Lower leg skin (tissue), 4 donors: ENCODE results near the gene RIMS1. TPM values are rescaled to one million over a fixed set of nuclear protein-coding genes. Genes with fewer than 3 reads are reported as not detected.

ENCODE experiments used
- DNase-seq, 2 donors: peaks; one replicate each; pipeline ENCODE4 v3.0.0-alpha.2; 2019; ENCODE audit warnings: low spot score in 2 of 2
- H3K4me3 ChIP-seq: fragments of 200-600 bp; sonication (generic); 2 replicates; pipeline ENCODE4 v1.5.1; 2017; ENCODE audit warnings: mild to moderate bottlenecking, low read depth; ENCODE audit not compliant: poor library complexity, severe bottlenecking
- POLR2A ChIP-seq, 2 donors: fragments of 450-650 bp; IDR thresholded peaks; one replicate each; pipeline ENCODE4 v1.6.1; 2016 to 2017; ENCODE audit warnings: antibody characterized with exemption in 2 of 2, mild to moderate bottlenecking in 1 of 2, moderate library complexity in 1 of 2
- WGBS, 2 donors: methylation state at CpG; one replicate each; pipeline ENCODE4 v1.1.5; 2018; 5-methylcytosine and 5-hydroxymethylcytosine counted together
- intact Hi-C: fragments of 100-400 bp; cut with DNase I; formaldehyde crosslinking; loops from one replicate; pipeline ENCODE4 v1.15.0; 2023; ENCODE audit warnings: low total_unique reads
- total RNA-seq, 4 donors: library from RNA; depleted of rRNA; stranded (reverse); fragments of >200 nt; gene quantifications; one replicate each; pipeline ENCODE4 v1.1.0, GENCODE V29; 2016
- TF ChIP-seq, protein P1 (sequence below), 3 donors: fragments of 450-650 bp; IDR thresholded peaks; one replicate each; pipeline ENCODE4 v1.5.1; 2016; ENCODE audit warnings: antibody characterized with exemption in 3 of 3, mild to moderate bottlenecking in 3 of 3, moderate library complexity in 2 of 3

RIMS1 gene
- total RNA-seq, 4 donors from 2014 or later = 1.3 to 9.4 (median 4.7) TPM

DNA sequence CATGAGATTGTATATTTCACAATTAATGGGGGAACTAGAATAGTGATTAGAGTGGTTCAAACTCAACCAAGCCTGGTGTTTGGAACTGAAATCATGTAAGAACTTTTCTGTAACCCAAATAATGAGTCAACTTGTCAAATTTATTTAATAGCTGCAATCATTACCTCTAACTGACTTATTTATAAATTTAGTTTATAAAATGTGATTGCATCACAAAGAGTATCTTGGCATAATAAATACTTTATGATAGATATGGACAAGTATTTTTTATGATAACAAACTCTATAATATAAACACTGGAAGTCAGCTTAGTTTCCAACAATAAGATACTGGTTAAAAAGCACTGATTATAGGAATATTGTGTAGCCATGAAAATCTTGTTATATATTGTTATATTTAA lies 319.1 kb downstream of the RIMS1 start:
- no peak for DNase-seq
- no peak overlapping the region for H3K4me3 ChIP-seq
- intact Hi-C loops = no loop called here
- no peak for TF ChIP-seq POLR2A (IDR thresholded peaks at IDR 0.05)
- TF ChIP-seq, protein P1, sequence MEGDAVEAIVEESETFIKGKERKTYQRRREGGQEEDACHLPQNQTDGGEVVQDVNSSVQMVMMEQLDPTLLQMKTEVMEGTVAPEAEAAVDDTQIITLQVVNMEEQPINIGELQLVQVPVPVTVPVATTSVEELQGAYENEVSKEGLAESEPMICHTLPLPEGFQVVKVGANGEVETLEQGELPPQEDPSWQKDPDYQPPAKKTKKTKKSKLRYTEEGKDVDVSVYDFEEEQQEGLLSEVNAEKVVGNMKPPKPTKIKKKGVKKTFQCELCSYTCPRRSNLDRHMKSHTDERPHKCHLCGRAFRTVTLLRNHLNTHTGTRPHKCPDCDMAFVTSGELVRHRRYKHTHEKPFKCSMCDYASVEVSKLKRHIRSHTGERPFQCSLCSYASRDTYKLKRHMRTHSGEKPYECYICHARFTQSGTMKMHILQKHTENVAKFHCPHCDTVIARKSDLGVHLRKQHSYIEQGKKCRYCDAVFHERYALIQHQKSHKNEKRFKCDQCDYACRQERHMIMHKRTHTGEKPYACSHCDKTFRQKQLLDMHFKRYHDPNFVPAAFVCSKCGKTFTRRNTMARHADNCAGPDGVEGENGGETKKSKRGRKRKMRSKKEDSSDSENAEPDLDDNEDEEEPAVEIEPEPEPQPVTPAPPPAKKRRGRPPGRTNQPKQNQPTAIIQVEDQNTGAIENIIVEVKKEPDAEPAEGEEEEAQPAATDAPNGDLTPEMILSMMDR (IDR thresholded peaks at IDR 0.05) = no peak

DNA sequence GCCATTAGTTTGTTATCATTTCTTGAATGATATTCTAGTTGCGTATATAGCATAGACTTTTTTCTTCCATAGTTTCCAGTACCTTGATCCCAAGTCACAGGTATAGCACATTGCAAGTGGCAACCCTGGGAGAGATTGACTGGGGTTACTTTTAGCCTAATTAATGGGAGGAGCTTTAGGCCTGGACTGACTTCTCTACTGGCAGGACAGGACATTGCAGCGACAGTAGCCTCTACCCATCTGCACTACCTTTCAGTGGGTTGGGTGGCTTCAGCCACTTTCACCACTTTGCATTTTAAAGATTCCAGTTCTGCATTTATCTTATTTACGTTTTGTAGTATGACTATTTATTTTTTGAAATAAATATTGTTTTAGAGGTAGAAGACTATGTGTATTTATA lies 320.3 kb downstream of the RIMS1 start:
- WGBS, 2 donors = 61 to 68% methylated on average over 3 of the region's 3 CpGs
- H3K4me3 ChIP-seq = no peak overlapping the region
- TF ChIP-seq, protein P1 (IDR thresholded peaks at IDR 0.05) = no peak
- TF ChIP-seq POLR2A (IDR thresholded peaks at IDR 0.05) = no peak
- intact Hi-C loops = no loop called here
- DNase-seq = no peak

DNA sequence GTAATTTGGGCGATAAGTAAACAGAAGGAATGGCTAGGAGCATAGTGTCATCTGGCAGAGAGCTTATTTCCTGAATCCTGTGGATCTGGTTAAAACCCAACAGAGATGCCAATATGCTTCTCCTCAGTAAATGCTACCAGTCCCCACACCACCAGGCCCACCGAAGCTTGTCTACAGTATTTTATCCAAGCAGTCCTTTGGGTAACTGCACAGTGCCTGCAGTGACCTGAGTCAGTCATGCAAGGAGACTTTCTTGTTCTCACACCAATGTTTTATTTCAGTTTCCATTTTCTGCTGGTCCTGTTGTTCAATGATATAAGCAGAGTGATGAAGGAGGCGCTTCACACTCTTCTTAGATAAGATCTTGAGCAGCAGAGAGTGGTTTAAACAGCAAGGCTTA lies 326.3 kb downstream of the RIMS1 start:
- 47 to 63% methylated on average over 3 of the region's 3 CpGs for WGBS, 2 donors
- no peak overlapping the region for H3K4me3 ChIP-seq
- TF ChIP-seq, protein P1 (IDR thresholded peaks at IDR 0.05) = no peak
- no peak for TF ChIP-seq POLR2A (IDR thresholded peaks at IDR 0.05)
- DNase-seq = no peak
- intact Hi-C loops = no loop called here

DNA sequence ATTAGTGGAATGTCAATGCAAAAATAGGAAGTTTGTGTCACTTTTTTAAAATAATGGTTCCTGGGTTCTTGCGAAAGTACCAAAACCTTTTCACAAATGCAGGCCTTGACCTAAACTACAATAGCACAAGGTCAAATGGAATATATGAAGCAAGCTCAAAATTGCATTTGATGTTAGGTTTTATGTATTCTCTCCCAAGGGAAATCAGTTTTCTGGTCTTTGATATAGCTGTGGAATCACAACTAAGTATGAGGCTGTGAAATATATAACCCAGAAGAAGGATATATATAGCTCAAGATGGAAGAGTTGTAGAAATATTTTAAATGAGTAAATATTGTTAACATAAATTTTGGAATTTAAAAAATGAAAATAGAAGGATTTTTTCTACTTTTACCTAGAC lies 327.3 kb downstream of the RIMS1 start:
- intact Hi-C loops = no loop called here
- no peak for TF ChIP-seq POLR2A (IDR thresholded peaks at IDR 0.05)
- TF ChIP-seq, protein P1 (IDR thresholded peaks at IDR 0.05) = no peak
- WGBS, 2 donors = 96 to 100% methylated on average over 1 of the region's 1 CpG
- H3K4me3 ChIP-seq = no peak overlapping the region
- no peak for DNase-seq

DNA sequence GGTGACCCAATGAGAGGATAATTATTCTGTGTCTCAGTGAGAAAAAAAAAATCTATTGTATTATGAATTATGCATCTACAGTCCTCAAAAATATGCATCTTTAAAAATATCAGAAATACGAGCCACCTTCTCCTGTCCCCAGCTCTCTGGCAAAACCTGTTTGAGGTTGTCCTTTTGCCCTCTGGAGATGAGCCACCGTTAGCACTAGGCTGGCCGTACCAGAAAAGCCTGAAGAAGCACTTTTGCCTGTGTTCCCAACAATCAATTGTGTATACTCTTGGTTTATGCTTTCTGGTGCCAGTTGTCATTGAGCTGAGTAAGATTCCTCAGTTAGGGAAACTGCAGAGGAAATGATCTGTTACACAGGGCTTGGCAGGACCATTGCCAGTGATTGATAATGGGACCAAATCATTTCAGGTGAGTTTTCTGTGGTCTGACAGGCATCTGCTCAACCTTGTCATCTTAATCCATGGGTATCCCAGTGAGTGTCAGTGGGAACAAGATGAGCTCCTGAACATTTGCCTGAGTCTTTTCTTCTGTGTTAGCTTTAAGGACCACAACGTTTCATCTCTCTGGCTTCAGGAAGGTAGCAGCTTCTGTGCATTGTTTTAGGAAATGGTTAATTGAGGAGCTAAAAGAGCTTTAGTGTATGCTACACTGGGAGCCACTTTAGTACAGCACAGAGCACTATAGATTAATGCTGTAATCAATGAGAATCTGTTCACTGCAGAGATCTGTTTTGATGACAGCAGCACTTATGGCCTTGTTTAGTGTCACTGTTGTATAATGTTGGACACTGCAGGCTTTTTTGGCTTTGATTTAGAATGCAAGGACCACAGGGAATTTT lies 330.1 kb downstream of the RIMS1 start:
- 39 to 44% methylated on average over 4 of the region's 4 CpGs for WGBS, 2 donors
- DNase-seq = no peak
- intact Hi-C loops = no loop called here
- no peak overlapping the region for H3K4me3 ChIP-seq
- TF ChIP-seq POLR2A (IDR thresholded peaks at IDR 0.05) = no peak
- TF ChIP-seq, protein P1 (IDR thresholded peaks at IDR 0.05) = no peak

DNA sequence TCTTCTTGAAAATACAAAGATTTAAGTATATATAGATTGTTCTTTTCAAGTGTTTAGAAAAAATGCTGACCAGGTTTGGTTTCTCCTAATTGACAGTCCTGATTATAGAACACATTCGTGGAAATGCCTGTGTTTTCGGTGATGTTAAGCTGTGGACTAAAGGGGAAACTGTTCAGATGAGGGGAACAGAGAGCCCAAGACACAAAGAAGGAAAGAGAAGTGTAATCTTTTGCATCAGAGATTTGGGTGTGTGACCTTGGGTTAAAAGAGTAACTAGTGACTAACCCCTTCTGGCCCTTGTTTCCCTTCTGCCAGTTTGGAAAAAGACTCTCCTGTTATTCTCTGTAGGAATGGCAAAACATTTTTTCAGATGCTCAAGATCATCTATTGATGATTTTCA lies 331.3 kb downstream of the RIMS1 start:
- WGBS, 2 donors = 88 to 89% methylated on average over 2 of the region's 2 CpGs
- TF ChIP-seq, protein P1 (IDR thresholded peaks at IDR 0.05) = no peak
- no peak for TF ChIP-seq POLR2A (IDR thresholded peaks at IDR 0.05)
- no peak for DNase-seq
- intact Hi-C loops = no loop called here
- H3K4me3 ChIP-seq = no peak overlapping the region
